ENCODE results near the gene VAMP5.

The VAMP5 gene

DNA sequence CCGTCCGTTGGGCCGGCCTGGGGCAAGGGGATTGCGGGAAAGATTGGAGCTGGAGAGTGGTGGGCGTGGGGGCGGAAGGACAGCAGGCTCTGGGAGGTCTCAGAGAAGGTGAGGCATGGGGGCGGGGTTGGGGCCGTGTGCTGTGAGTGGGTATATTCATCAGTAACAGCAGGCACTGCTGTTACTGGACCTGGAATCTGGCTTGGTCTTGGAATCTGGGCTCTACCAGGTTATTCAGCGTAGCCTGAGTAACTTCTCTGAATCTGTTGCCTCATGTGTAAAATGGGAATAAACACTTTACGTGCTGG lies 11.7 kb downstream of the VAMP5 start:
- Histone ChIP-seq H3K4me2 (ENCODE audit: low read length) (peak overlapping the region; percentile 85), H3K36me3 (ENCODE audit: control insufficient read depth, low read length) (peaks cover 22% of the 10 kb centered on the region), H3K4me1 (ENCODE audit: control insufficient read depth, low read length) (peaks cover 36% of the 10 kb centered on the region), H3K27ac (ENCODE audit: low read depth, low read length) (no peak overlapping the region), H4K20me1 (ENCODE audit: control insufficient read depth, insufficient read depth, low read depth, low read length) (no peaks in the 10 kb centered on the region), H3F3A (ENCODE audit: control insufficient read depth, insufficient read depth) (no peaks in the 10 kb centered on the region), H3K4me3 (ENCODE audit: low read length) (peak overlapping the region; percentile 96), H3K9me3 (ENCODE audit: control insufficient read depth, insufficient read depth, low read length) (no peaks in the 10 kb centered on the region), H3K27me3 (ENCODE audit: control insufficient read depth, low read length) (no peaks in the 10 kb centered on the region), H3K9me2 (replicated peaks; ENCODE audit: control insufficient read depth, low read length) (no peaks in the 10 kb centered on the region), H3K79me2 (ENCODE audit: control insufficient read depth, low read length) (peaks cover 34% of the 10 kb centered on the region)
- TF ChIP-seq, protein P1, sequence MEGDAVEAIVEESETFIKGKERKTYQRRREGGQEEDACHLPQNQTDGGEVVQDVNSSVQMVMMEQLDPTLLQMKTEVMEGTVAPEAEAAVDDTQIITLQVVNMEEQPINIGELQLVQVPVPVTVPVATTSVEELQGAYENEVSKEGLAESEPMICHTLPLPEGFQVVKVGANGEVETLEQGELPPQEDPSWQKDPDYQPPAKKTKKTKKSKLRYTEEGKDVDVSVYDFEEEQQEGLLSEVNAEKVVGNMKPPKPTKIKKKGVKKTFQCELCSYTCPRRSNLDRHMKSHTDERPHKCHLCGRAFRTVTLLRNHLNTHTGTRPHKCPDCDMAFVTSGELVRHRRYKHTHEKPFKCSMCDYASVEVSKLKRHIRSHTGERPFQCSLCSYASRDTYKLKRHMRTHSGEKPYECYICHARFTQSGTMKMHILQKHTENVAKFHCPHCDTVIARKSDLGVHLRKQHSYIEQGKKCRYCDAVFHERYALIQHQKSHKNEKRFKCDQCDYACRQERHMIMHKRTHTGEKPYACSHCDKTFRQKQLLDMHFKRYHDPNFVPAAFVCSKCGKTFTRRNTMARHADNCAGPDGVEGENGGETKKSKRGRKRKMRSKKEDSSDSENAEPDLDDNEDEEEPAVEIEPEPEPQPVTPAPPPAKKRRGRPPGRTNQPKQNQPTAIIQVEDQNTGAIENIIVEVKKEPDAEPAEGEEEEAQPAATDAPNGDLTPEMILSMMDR (IDR thresholded peaks at IDR 0.05; ENCODE audit: low read depth, low read length, poor library complexity, severe bottlenecking): no peak
- no peak for TF ChIP-seq EZH2phosphoT487 (IDR thresholded peaks at IDR 0.05; ENCODE audit: borderline replicate concordance, low read length)

DNA sequence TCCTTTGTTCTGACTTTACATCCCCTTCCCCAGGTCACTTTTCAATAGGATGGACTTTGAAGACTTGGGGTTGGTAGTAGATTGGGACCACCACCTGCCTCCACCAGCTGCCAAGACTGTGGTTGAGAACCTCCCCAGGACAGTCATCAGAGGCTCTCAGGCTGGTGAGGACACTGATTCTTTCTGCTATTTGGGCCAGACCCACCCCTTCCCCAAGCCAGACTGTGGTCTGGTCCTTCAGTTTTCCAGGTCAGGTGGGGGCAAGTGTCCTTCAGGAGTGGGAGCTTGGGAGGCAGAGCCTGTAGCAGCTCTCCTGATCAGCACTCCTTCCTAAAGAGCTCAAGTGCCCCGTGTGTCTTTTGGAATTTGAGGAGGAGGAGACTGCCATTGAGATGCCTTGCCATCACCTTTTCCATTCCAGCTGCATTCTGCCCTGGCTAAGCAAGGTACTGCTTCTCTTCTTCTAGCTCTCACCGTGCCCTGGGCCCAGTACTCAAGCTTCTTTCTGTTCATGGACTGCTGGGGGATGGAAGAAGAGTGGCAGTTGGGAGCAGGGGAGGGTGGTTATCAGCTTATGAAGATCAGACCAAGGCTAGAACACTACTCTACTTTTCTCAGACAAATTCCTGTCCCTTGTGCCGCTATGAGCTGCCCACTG lies 12.4 kb downstream of the VAMP5 start:
- Histone ChIP-seq H3K27ac (ENCODE audit: low read depth, low read length) (no peak overlapping the region), H3K36me3 (ENCODE audit: control insufficient read depth, low read length) (peaks cover 22% of the 10 kb centered on the region), H3K4me1 (ENCODE audit: control insufficient read depth, low read length) (peaks cover 36% of the 10 kb centered on the region), H3K4me3 (ENCODE audit: low read length) (peak overlapping the region; percentile 96), H3K27me3 (ENCODE audit: control insufficient read depth, low read length) (no peaks in the 10 kb centered on the region), H3K9me2 (replicated peaks; ENCODE audit: control insufficient read depth, low read length) (no peaks in the 10 kb centered on the region), H3F3A (ENCODE audit: control insufficient read depth, insufficient read depth) (no peaks in the 10 kb centered on the region), H3K79me2 (ENCODE audit: control insufficient read depth, low read length) (peaks cover 34% of the 10 kb centered on the region), H4K20me1 (ENCODE audit: control insufficient read depth, insufficient read depth, low read depth, low read length) (no peaks in the 10 kb centered on the region), H3K4me2 (ENCODE audit: low read length) (peak overlapping the region; percentile 85), H3K9me3 (ENCODE audit: control insufficient read depth, insufficient read depth, low read length) (no peaks in the 10 kb centered on the region)
- no peak for TF ChIP-seq EZH2phosphoT487 (IDR thresholded peaks at IDR 0.05; ENCODE audit: borderline replicate concordance, low read length)
- TF ChIP-seq, protein P1 (IDR thresholded peaks at IDR 0.05; ENCODE audit: low read depth, low read length, poor library complexity, severe bottlenecking): no peak

DNA sequence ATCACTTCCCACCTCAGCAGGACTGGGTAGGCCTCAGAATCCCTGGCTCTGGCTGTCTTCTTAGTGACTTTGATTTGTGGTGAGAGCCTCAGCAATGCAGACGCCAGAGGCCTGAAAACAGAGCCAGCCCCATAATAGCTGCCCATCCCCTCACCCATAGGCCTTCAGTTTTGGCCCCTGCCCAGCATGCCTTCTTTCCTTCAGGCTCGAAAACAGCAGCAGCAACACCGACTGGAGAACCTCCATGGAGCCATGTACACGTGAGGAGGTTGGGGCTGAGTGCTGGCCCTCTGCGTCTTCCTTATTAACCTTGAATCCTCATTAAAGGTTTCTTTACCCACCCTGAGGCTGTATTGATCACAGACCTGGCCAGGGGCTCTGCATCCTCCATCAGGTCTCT lies 13.0 kb downstream of the VAMP5 start:
- Histone ChIP-seq H3K27ac (ENCODE audit: low read depth, low read length) (no peak overlapping the region), H3K9me2 (replicated peaks; ENCODE audit: control insufficient read depth, low read length) (no peaks in the 10 kb centered on the region), H3K79me2 (ENCODE audit: control insufficient read depth, low read length) (peaks cover 34% of the 10 kb centered on the region), H3K36me3 (ENCODE audit: control insufficient read depth, low read length) (peaks cover 22% of the 10 kb centered on the region), H3K4me1 (ENCODE audit: control insufficient read depth, low read length) (peaks cover 43% of the 10 kb centered on the region), H3K4me2 (ENCODE audit: low read length) (no peak overlapping the region), H3K4me3 (ENCODE audit: low read length) (0 out of 2 replicates have a peak overlapping the region, but pooled peaks have one; percentile 96), H3K9me3 (ENCODE audit: control insufficient read depth, insufficient read depth, low read length) (no peaks in the 10 kb centered on the region), H3F3A (ENCODE audit: control insufficient read depth, insufficient read depth) (no peaks in the 10 kb centered on the region), H4K20me1 (ENCODE audit: control insufficient read depth, insufficient read depth, low read depth, low read length) (no peaks in the 10 kb centered on the region), H3K27me3 (ENCODE audit: control insufficient read depth, low read length) (no peaks in the 10 kb centered on the region)
- TF ChIP-seq, protein P1 (IDR thresholded peaks at IDR 0.05; ENCODE audit: low read depth, low read length, poor library complexity, severe bottlenecking): no peak
- TF ChIP-seq EZH2phosphoT487 (IDR thresholded peaks at IDR 0.05; ENCODE audit: borderline replicate concordance, low read length): no peak

All from DOHH2 (cell line).